KMS-11 (cell line): ENCODE data around the gene GLMN.

Source experiments
- H2AFZ ChIP-seq: fragments of 200-600 bp; sonication (generic); 2 replicates; pipeline ENCODE4 v1.6.1; 2016; ENCODE audit warnings: antibody characterized with exemption, mixed run types, low read depth
- H3K27ac ChIP-seq: fragments of 200-600 bp; sonication (generic); 2 replicates; pipeline ENCODE4 v1.6.1; 2016; ENCODE audit warnings: mild to moderate bottlenecking, mixed run types
- H3K27me3 ChIP-seq: fragments of 200-600 bp; sonication (generic); 2 replicates; pipeline ENCODE4 v1.6.1; 2017; ENCODE audit warnings: mild to moderate bottlenecking, low read depth, mixed run types, moderate library complexity; ENCODE audit not compliant: insufficient read depth
- H3K36me3 ChIP-seq: fragments of 200-600 bp; sonication (generic); 2 replicates; pipeline ENCODE4 v1.6.1; 2017; ENCODE audit warnings: mild to moderate bottlenecking, mixed run types; ENCODE audit not compliant: insufficient read depth
- H3K4me1 ChIP-seq: fragments of 200-600 bp; sonication (generic); 2 replicates; pipeline ENCODE4 v1.6.1; 2016; ENCODE audit warnings: mild to moderate bottlenecking, low read depth, mixed run types; ENCODE audit not compliant: poor library complexity, severe bottlenecking
- H3K4me2 ChIP-seq: fragments of 200-600 bp; sonication (generic); 2 replicates; pipeline ENCODE4 v1.7.0; 2016; ENCODE audit warnings: mild to moderate bottlenecking, mixed run types
- H3K4me3 ChIP-seq: fragments of 200-600 bp; sonication (generic); IDR thresholded peaks from 2 replicates; pipeline ENCODE4 v1.6.1; 2017; ENCODE audit warnings: low read depth, low read length, mixed read lengths; ENCODE audit not compliant: insufficient read depth
- H3K79me2 ChIP-seq: fragments of 200-600 bp; sonication (generic); 2 replicates; pipeline ENCODE4 v1.6.1; 2016; ENCODE audit warnings: low read depth, mixed run types; ENCODE audit not compliant: insufficient read depth
- H3K9ac ChIP-seq: fragments of 200-600 bp; sonication (generic); 2 replicates; pipeline ENCODE4 v1.6.1; 2016; ENCODE audit warnings: mild to moderate bottlenecking, mixed run types
- H4K20me1 ChIP-seq: fragments of 200-600 bp; sonication (generic); 2 replicates; pipeline ENCODE4 v1.6.1; 2016; ENCODE audit warnings: mild to moderate bottlenecking, mixed run types; ENCODE audit not compliant: insufficient read depth
- TF ChIP-seq, protein P1 (sequence below): fragments of 200-600 bp; sonication (generic); conservative IDR thresholded peaks from 2 replicates; pipeline ENCODE4 v1.6.1; 2017; ENCODE audit warnings: low read depth, mild to moderate bottlenecking, antibody characterized with exemption, low read length, moderate library complexity, mixed read lengths

Gene GLMN

DNA sequence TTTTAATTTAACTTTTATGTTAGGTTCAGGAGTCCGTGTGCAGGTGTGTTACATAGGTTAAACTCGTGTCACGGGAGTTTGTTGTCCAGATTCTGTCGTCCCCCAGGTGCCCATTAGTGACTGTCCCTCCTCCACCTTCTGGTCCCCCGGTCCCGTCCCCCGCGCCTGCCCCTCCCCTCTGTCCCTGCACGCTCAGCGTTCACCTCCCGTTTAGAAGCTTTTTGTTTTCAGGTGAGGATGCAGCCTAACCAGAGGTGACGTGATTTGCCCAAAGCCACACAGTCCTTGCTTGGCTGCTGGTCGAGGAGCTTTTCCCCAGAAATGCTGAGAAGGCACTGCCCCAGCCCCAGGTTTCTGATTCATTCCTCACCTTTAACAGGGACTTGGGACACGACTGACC, 80.2 kb downstream of the GLMN start:
- TF ChIP-seq, protein P1, sequence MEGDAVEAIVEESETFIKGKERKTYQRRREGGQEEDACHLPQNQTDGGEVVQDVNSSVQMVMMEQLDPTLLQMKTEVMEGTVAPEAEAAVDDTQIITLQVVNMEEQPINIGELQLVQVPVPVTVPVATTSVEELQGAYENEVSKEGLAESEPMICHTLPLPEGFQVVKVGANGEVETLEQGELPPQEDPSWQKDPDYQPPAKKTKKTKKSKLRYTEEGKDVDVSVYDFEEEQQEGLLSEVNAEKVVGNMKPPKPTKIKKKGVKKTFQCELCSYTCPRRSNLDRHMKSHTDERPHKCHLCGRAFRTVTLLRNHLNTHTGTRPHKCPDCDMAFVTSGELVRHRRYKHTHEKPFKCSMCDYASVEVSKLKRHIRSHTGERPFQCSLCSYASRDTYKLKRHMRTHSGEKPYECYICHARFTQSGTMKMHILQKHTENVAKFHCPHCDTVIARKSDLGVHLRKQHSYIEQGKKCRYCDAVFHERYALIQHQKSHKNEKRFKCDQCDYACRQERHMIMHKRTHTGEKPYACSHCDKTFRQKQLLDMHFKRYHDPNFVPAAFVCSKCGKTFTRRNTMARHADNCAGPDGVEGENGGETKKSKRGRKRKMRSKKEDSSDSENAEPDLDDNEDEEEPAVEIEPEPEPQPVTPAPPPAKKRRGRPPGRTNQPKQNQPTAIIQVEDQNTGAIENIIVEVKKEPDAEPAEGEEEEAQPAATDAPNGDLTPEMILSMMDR: no peak
- Histone ChIP-seq H3K36me3 (no peaks in the 10 kb centered on the region), H3K4me3 (no peak overlapping the region), H3K9ac (no peak overlapping the region), H3K27ac (no peak overlapping the region), H3K4me2 (no peak overlapping the region), H3K4me1 (no peaks in the 10 kb centered on the region), H3K27me3 (no peaks in the 10 kb centered on the region), H3K79me2 (no peaks in the 10 kb centered on the region), H2AFZ (no peak overlapping the region), H4K20me1 (no peaks in the 10 kb centered on the region)

DNA sequence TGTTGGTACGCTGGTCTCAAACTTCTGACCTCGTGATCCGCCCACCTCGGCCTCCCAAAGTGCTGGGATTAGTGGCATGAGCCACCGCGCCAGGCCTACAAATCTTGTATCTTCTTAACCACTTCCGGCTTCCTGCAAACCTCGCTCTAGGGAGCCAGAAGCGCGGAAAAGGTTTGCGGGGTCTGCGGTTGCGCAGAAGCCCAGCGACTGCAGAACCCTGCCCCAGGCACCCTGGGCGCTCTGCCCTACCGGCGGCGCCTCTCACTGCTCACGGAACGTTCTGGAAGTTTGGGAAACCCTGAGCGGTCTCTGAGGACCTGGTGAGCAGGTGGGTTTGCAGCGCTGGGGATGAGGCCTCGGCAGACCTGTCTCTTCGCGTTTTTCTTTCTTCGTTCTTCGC, 81.1 kb downstream of the GLMN start, which contains the start of gene C1orf146:
Gene C1orf146, plus strand, starts transcription at position 195 of the 400 bp plus-strand sequence. CDS start 13,506 bp downstream, outside the sequence.
- Histone ChIP-seq H3K79me2 (no peaks in the 10 kb centered on the region), H4K20me1 (no peaks in the 10 kb centered on the region), H2AFZ (no peak within 1 kb of the TSS), H3K4me1 (no peaks in the 10 kb centered on the region), H3K9ac (no peak within 1 kb of the TSS), H3K27ac (no peak within 1 kb of the TSS), H3K4me3 (no peak within 1 kb of the TSS), H3K36me3 (no peaks in the 10 kb centered on the region), H3K4me2 (no peak within 1 kb of the TSS), H3K27me3 (no peaks in the 10 kb centered on the region)
- TF ChIP-seq, protein P1: no peak

DNA sequence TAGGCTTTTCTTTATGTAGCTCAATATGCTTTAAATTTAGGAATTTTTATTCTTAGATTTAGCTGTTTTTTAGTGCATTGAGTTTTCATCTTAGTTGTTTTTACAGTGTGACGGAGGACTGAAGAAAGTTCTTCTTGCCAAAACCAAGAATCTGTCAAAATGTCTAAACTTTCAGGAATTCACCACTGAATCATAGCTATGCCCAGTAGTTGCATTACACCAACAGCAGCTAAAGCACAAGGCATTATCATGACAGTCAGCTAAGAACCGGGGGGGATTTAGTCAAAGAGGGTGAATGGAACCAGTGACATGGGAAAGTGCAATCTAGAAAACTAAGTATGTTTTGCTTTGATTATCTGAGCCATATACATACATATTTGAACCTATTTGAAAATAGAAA, 87.6 kb downstream of the GLMN start:
- Histone ChIP-seq H3K27me3 (no peaks in the 10 kb centered on the region), H3K9ac (no peak overlapping the region), H3K79me2 (no peaks in the 10 kb centered on the region), H3K36me3 (no peaks in the 10 kb centered on the region), H3K4me1 (no peaks in the 10 kb centered on the region), H3K4me3 (no peak overlapping the region), H4K20me1 (no peaks in the 10 kb centered on the region), H2AFZ (no peak overlapping the region), H3K27ac (no peak overlapping the region), H3K4me2 (no peak overlapping the region)
- TF ChIP-seq, protein P1: no peak

DNA sequence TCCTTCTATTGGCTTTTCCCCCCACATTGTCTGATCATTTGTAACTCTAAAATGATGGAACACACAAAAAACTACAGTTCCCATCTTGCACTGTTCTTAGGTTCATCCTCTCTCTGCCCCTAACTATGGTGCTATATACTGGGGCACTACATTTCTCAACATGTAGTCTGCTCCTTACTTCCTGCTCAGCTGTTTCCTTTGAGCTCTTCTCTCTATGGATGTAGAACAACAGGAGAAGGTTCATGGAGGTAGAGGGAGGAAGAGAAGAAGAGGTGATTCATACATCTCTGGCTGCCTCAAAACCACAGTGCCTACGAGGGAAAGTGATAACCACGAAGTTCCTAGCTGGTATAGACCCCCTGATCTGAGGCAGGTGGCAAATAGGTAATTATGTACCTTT, 88.1 kb downstream of the GLMN start:
- Histone ChIP-seq H3K27ac (no peak overlapping the region), H3K27me3 (no peaks in the 10 kb centered on the region), H3K4me1 (no peaks in the 10 kb centered on the region), H2AFZ (no peak overlapping the region), H3K36me3 (no peaks in the 10 kb centered on the region), H4K20me1 (no peaks in the 10 kb centered on the region), H3K9ac (no peak overlapping the region), H3K79me2 (no peaks in the 10 kb centered on the region), H3K4me3 (no peak overlapping the region), H3K4me2 (no peak overlapping the region)
- TF ChIP-seq, protein P1: no peak
